ENCODE measurements around the gene TANGO6. TPM values are rescaled to one million over a fixed set of nuclear protein-coding genes. Genes with fewer than 3 reads are reported as not detected.
A peak's percentile ranks its signal among the peaks of the same experiment; 100 is the strongest.
"Not testable (repeated sequence)": the region's sequence is repeated elsewhere in the genome, so short reads cannot be mapped to it uniquely, and the experiment has no call there.

The TANGO6 gene
- total RNA-seq, 1 experiment from 2014 or later, result 12.8 TPM

- DNase-seq (ENCODE audit: low read depth), result no peak
These were observed 212.6 kb downstream of the TANGO6 start for GRCh38 chr16:69055980-69056379.

- no peak for DNase-seq (ENCODE audit: low read depth)
These were observed 213.1 kb downstream of the TANGO6 start for GRCh38 chr16:69056421-69056820.

- DNase-seq (ENCODE audit: low read depth), result peak; percentile 87
These were observed 214.4 kb downstream of the TANGO6 start for GRCh38 chr16:69057400-69058378.

- not testable (repeated sequence) for DNase-seq (ENCODE audit: low read depth)
These were observed 220.2 kb downstream of the TANGO6 start for GRCh38 chr16:69063491-69063890.

GRCh38 chr16:69064124-69064763, 220.9 kb downstream of the TANGO6 start:
- peak; percentile 48 for DNase-seq (ENCODE audit: low read depth)

GRCh38 chr16:69064764-69065313, 221.5 kb downstream of the TANGO6 start:
- no peak for DNase-seq (ENCODE audit: low read depth)

- DNase-seq (ENCODE audit: low read depth), result no peak
These were observed 226.2 kb downstream of the TANGO6 start for GRCh38 chr16:69069504-69069903.

GRCh38 chr16:69071036-69071435, 227.7 kb downstream of the TANGO6 start:
- DNase-seq (ENCODE audit: low read depth), result no peak

GRCh38 chr16:69072640-69072974, 229.3 kb downstream of the TANGO6 start:
- no peak for DNase-seq (ENCODE audit: low read depth)

GRCh38 chr16:69073181-69073702, 229.9 kb downstream of the TANGO6 start:
- peak; percentile 92 for DNase-seq (ENCODE audit: low read depth)

GRCh38 chr16:69077251-69077650, 233.9 kb downstream of the TANGO6 start:
- DNase-seq (ENCODE audit: low read depth), result peak; percentile 82

GRCh38 chr16:69078073-69078472, 234.7 kb downstream of the TANGO6 start:
- DNase-seq (ENCODE audit: low read depth), result no peak

- no peak for DNase-seq (ENCODE audit: low read depth)
These were observed 236.4 kb downstream of the TANGO6 start for GRCh38 chr16:69079697-69080096.

- no peak for DNase-seq (ENCODE audit: low read depth)
These were observed 240.1 kb downstream of the TANGO6 start for GRCh38 chr16:69083306-69083941.

- no peak for DNase-seq (ENCODE audit: low read depth)
These were observed 241.0 kb downstream of the TANGO6 start for GRCh38 chr16:69084289-69084688.

- no peak for DNase-seq (ENCODE audit: low read depth)
These were observed 241.8 kb downstream of the TANGO6 start for GRCh38 chr16:69085032-69085695.

GRCh38 chr16:69087161-69087581, 243.8 kb downstream of the TANGO6 start:
- DNase-seq (ENCODE audit: low read depth), result no peak

- DNase-seq (ENCODE audit: low read depth), result no peak
These were observed 245.4 kb downstream of the TANGO6 start for GRCh38 chr16:69088684-69089083.

GRCh38 chr16:69089091-69089910, 246.0 kb downstream of the TANGO6 start:
- DNase-seq (ENCODE audit: low read depth), result no peak

GRCh38 chr16:69093974-69094373, 250.6 kb downstream of the TANGO6 start:
- no peak for DNase-seq (ENCODE audit: low read depth)

All from Daoy (cell line).